PC-9 (cell line): Measurements from ENCODE around the gene IL6R.

Experiments used
- CTCF ChIP-seq: fragments of 200-600 bp; sonication (generic); conservative IDR thresholded peaks from 2 replicates; pipeline ENCODE4 v1.6.1; 2017; ENCODE audit warnings: mixed run types, antibody characterized with exemption, mild to moderate bottlenecking, moderate library complexity
- EZH2 ChIP-seq: fragments of 200-600 bp; sonication (generic); IDR thresholded peaks from 2 replicates; pipeline ENCODE4 v1.8.0; 2017; ENCODE audit warnings: antibody characterized with exemption, low read depth

- TF ChIP-seq EZH2 (no peak), CTCF (no peak)
Observed at GRCh38 chr1:154454386-154455120, 49.4 kb downstream of the IL6R start.
